ENCODE data around the gene HS1BP3.
A peak's percentile ranks its signal among the peaks of the same experiment; 100 is the strongest.

The HS1BP3 gene

GRCh38 chr2:20645301-20645701, 5.6 kb downstream of the HS1BP3 start:
- no peak for DNase-seq

- DNase-seq = no peak
Measured at GRCh38 chr2:20643826-20644225, 7.1 kb downstream of the HS1BP3 start.

- no peak for DNase-seq
Measured at GRCh38 chr2:20643060-20643459, 7.8 kb downstream of the HS1BP3 start.

GRCh38 chr2:20642055-20642971, 8.6 kb downstream of the HS1BP3 start:
- DNase-seq = peak; percentile 65 to 68

GRCh38 chr2:20641123-20641985, 9.5 kb downstream of the HS1BP3 start:
- no peak for DNase-seq

- DNase-seq = no peak
Measured at GRCh38 chr2:20640411-20641122, 10.3 kb downstream of the HS1BP3 start.

- DNase-seq = no peak
Measured at GRCh38 chr2:20638646-20639430, 12.1 kb downstream of the HS1BP3 start.

GRCh38 chr2:20638014-20638413, 12.9 kb downstream of the HS1BP3 start:
- no peak for DNase-seq

- no peak for DNase-seq
Measured at GRCh38 chr2:20637147-20637546, 13.8 kb downstream of the HS1BP3 start.

GRCh38 chr2:20635675-20636584, 15.0 kb downstream of the HS1BP3 start:
- peak in 1 of 2 experiments; percentile 10 for DNase-seq

GRCh38 chr2:20635113-20635510, 15.8 kb downstream of the HS1BP3 start:
- no peak for DNase-seq

GRCh38 chr2:20634507-20635112, 16.3 kb downstream of the HS1BP3 start:
- no peak for DNase-seq

- DNase-seq = no peak
Measured at GRCh38 chr2:20633794-20634506, 16.9 kb downstream of the HS1BP3 start.

GRCh38 chr2:20633001-20633400, 17.9 kb downstream of the HS1BP3 start:
- DNase-seq = no peak

- DNase-seq = no peak
Measured at GRCh38 chr2:20632446-20632990, 18.4 kb downstream of the HS1BP3 start.

- DNase-seq = no peak
Measured at GRCh38 chr2:20631617-20632307, 19.1 kb downstream of the HS1BP3 start.

GRCh38 chr2:20630967-20631366, 19.9 kb downstream of the HS1BP3 start:
- no peak for DNase-seq

- no peak for DNase-seq
Measured at GRCh38 chr2:20629581-20630171, 21.2 kb downstream of the HS1BP3 start.

GRCh38 chr2:20629181-20629580, 21.7 kb downstream of the HS1BP3 start:
- DNase-seq = no peak

Measured in activated CD4-positive, alpha-beta T cell treated with anti-CD3 and anti-CD28 coated beads, Interleukin-2, amount 50 U/mL, for 4 hours (primary cell).